GM12878 (cell line): ENCODE measurements around the gene FOSL1. TPM values are rescaled to one million over a fixed set of nuclear protein-coding genes. Genes with fewer than 3 reads are reported as not detected.
A peak's percentile ranks its signal among the peaks of the same experiment; 100 is the strongest.

Experiments
- ATAC-seq: fragments of 200-7000 bp; cut with Tn5 transposase; 3 replicates; pipeline ENCODE4 v1.9.1; 2020; ENCODE audit warnings: mild to moderate bottlenecking, moderate library complexity
- BruUV-seq: library from RNA; stranded (reverse); fragments of 400-500 nt; replicated peaks from 2 replicates; lab custom pipeline; 2021; lab: Mats Ljungman, UMichigan
- CTCF ChIA-PET: fragments of 300-600 bp; sonication (Branson Sonifier 250); formaldehyde crosslinking; extraction: SDS; loops from one replicate; lab custom pipeline; 2021; ENCODE audit warnings: inconsistent platforms; lab: Yijun Ruan, JAX
- POLR2A ChIA-PET: fragments of 350-600 bp; formaldehyde crosslinking; extraction: SDS; loops from one replicate; lab custom pipeline; 2021; ENCODE audit warnings: inconsistent platforms; lab: Charles Lee
- RAD21 ChIA-PET: fragments of 300-600 bp; sonication (Branson Sonifier 250); formaldehyde crosslinking; loops from one replicate; lab custom pipeline; 2023; ENCODE audit warnings: antibody characterized with exemption; ENCODE audit not compliant: unreplicated experiment; lab: Charles Lee
- SMC1A ChIA-PET: fragments of 300-600 bp; sonication (Branson Sonifier 250); formaldehyde crosslinking; loops from one replicate; lab custom pipeline; 2023; ENCODE audit not compliant: unreplicated experiment, uncharacterized antibody; lab: Charles Lee
- DNase-seq: peaks from one replicate; pipeline ENCODE4 v3.0.0-alpha.2; 2011; ENCODE audit warnings: low read depth, low spot score
- FAIRE-seq: peaks from 3 replicates; lab custom pipeline; 2011; peaks lifted over from hg19 to GRCh38; lab: Jason Lieb, UNC
- H2AFZ ChIP-seq: 2 replicates; pipeline ENCODE4 v1.6.0; 2011; ENCODE audit warnings: low read depth, low read length, control low read depth; ENCODE audit not compliant: control insufficient read depth
- H3K27ac ChIP-seq: 2 replicates; pipeline ENCODE4 v1.5.1; 2011; ENCODE audit warnings: control low read depth; ENCODE audit not compliant: control insufficient read depth, insufficient read depth
- H3K27me3 ChIP-seq, 2 experiments: replicated peaks in 1 of 2; 2 replicates each; pipeline versions ENCODE4 v1.6.0 to v1.6.1; 2011; ENCODE audit warnings: low read length in 1 of 2; ENCODE audit not compliant: control insufficient read depth in 2 of 2, insufficient read depth in 2 of 2
- H3K36me3 ChIP-seq, 2 experiments: 2 replicates each; pipeline ENCODE4 v1.5.1; 2011; ENCODE audit warnings: low read length in 1 of 2; ENCODE audit not compliant: control insufficient read depth in 2 of 2, insufficient read depth in 2 of 2
- H3K4me1 ChIP-seq: 2 replicates; pipeline ENCODE4 v1.6.1; 2011; ENCODE audit warnings: mild to moderate bottlenecking, low read length, moderate library complexity, mixed read lengths; ENCODE audit not compliant: control insufficient read depth, insufficient read depth
- H3K4me2 ChIP-seq: 2 replicates; pipeline ENCODE4 v1.6.0; 2011; ENCODE audit warnings: control low read depth; ENCODE audit not compliant: control insufficient read depth, insufficient read depth
- H3K4me3 ChIP-seq: fragments of 200-600 bp; sonication (generic); 2 replicates; pipeline ENCODE4 v1.5.1; 2016
- H3K79me2 ChIP-seq: 2 replicates; pipeline ENCODE4 v1.6.0; 2011; ENCODE audit warnings: low read length; ENCODE audit not compliant: control insufficient read depth, insufficient read depth
- H3K9ac ChIP-seq: 2 replicates; pipeline ENCODE4 v1.8.0; 2011; ENCODE audit warnings: low read length, control low read depth, mixed read lengths; ENCODE audit not compliant: control insufficient read depth, insufficient read depth
- H3K9me3 ChIP-seq: replicated peaks from 3 replicates; pipeline ENCODE4 v1.5.1; 2011; ENCODE audit warnings: mild to moderate bottlenecking, low read length; ENCODE audit not compliant: control insufficient read depth, insufficient read depth
- H4K20me1 ChIP-seq: 2 replicates; pipeline ENCODE4 v1.6.0; 2011; ENCODE audit not compliant: control insufficient read depth, insufficient read depth
- CHD1 ChIP-seq: IDR thresholded peaks from 2 replicates; pipeline ENCODE4 v1.6.1; 2012; ENCODE audit warnings: low read depth, low read length, improper control_type of control experiment
- DPF2 ChIP-seq: fragments of 450-650 bp; IDR thresholded peaks from 2 replicates; pipeline ENCODE4 v1.6.1; 2017; ENCODE audit warnings: mild to moderate bottlenecking
- FOS ChIP-seq: IDR thresholded peaks from 3 replicates; pipeline ENCODE4 v1.6.1; 2011; ENCODE audit warnings: borderline replicate concordance; ENCODE audit not compliant: insufficient read length; ENCODE audit errors: extremely low read depth
- JUNB ChIP-seq: IDR thresholded peaks from 2 replicates; pipeline ENCODE4 v1.6.1; 2016; ENCODE audit warnings: antibody characterized with exemption, mild to moderate bottlenecking
- MXI1 ChIP-seq: fragments of 150-350 bp; IDR thresholded peaks from 2 replicates; pipeline ENCODE4 v1.6.1; 2011; ENCODE audit warnings: low read depth, mild to moderate bottlenecking, inconsistent platforms, low read length, improper control_type of control experiment
- MYC ChIP-seq: IDR thresholded peaks from 2 replicates; pipeline ENCODE4 v1.6.1; 2011; ENCODE audit warnings: mild to moderate bottlenecking, low read length, moderate library complexity, inconsistent platforms; ENCODE audit not compliant: insufficient read depth, insufficient replicate concordance, insufficient read length, severe bottlenecking
- SUZ12 ChIP-seq: fragments of 200-600 bp; sonication (generic); IDR thresholded peaks from one replicate; pipeline ENCODE4 v1.6.1; 2018; ENCODE audit warnings: antibody characterized with exemption, mild to moderate bottlenecking; ENCODE audit not compliant: unreplicated experiment
- WGBS: methylation state at CpG from one replicate; pipeline ENCODE4 v1.1.6; 2016; ENCODE audit warnings: low lambda C conversion rate; ENCODE audit not compliant: insufficient replicate concordance, insufficient coverage; ENCODE audit errors: missing lambda C conversion rate; 5-methylcytosine and 5-hydroxymethylcytosine counted together
- in situ Hi-C: fragments of 300-500 bp; cut with MboI; formaldehyde crosslinking; loops from 9 replicates; pipeline ENCODE4 v1.14.3; 2018; ENCODE audit warnings: mixed read lengths
- intact Hi-C: fragments of 100-400 bp; cut with micrococcal nuclease; formaldehyde crosslinking; loops from one replicate; pipeline ENCODE4 v1.14.2; 2022; ENCODE audit not compliant: unreplicated experiment
- polyA plus RNA-seq, 11 experiments: library from polyadenylated mRNA; depleted of rRNA in 4 of 11; unstranded in 6 of 11; stranded (reverse) in 5 of 11; fragments of >200 nt; fragmentation: Nextera tagmentation in 4 of 11; fragmentation: Illumina TruSeq in 1 of 11; extraction: Ambion mirVana in 4 of 11; extraction: Trizol in 1 of 11; gene quantifications; 1 replicate in 1 of 11; 2 replicates in 10 of 11; pipeline versions ENCODE4 v1.2.1 to v1.2.3, GENCODE V29; 2011 to 2016; ENCODE audit warnings: inconsistent platforms in 2 of 11, missing spikeins in 2 of 11, low read depth in 1 of 11
- total RNA-seq, 4 experiments: library from RNA; depleted of rRNA in 3 of 4; stranded (reverse); fragments of >200 nt in 3 of 4; fragmentation: Illumina TruSeq in 1 of 4; extraction: Trizol in 1 of 4; gene quantifications; 2 replicates each; pipeline versions ENCODE4 v1.2.1 to v1.2.3, GENCODE V29; 2013 to 2021
- TF ChIP-seq, protein P1 (sequence below): fragments of 450-650 bp; IDR thresholded peaks from 2 replicates; pipeline ENCODE4 v1.6.1; 2017; ENCODE audit warnings: low read depth, mild to moderate bottlenecking, moderate library complexity

FOSL1 gene
- total and polyA plus RNA-seq, 10 of the 15 experiments (the other 5 are each of a cell fraction or from before 2014, with no cell fraction given) = 0.82 to 5.4 (median 2.1) TPM

DNA sequence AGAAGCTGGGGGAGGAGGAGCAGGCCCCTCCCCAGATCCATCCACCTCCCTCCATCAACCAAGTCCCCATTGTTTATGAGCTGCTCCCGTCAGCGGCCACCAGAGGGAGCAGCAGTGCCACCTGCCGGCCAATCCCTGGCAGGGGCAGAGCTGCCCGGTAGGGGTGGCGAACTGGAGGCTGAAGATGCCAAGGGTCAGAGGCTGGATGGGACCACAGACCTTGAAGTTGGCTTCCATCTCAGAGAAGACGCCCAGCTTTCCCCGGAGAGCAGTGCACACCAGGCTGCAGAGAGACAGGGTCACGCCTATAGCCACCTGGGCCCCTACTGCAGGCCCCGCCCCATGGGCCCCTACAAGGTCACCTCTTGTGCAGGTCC lies 15.5 kb downstream of the FOSL1 start (continued):
- TF ChIP-seq FOS = no peak
- TF ChIP-seq, all 136 proteins: peak for 29

DNA sequence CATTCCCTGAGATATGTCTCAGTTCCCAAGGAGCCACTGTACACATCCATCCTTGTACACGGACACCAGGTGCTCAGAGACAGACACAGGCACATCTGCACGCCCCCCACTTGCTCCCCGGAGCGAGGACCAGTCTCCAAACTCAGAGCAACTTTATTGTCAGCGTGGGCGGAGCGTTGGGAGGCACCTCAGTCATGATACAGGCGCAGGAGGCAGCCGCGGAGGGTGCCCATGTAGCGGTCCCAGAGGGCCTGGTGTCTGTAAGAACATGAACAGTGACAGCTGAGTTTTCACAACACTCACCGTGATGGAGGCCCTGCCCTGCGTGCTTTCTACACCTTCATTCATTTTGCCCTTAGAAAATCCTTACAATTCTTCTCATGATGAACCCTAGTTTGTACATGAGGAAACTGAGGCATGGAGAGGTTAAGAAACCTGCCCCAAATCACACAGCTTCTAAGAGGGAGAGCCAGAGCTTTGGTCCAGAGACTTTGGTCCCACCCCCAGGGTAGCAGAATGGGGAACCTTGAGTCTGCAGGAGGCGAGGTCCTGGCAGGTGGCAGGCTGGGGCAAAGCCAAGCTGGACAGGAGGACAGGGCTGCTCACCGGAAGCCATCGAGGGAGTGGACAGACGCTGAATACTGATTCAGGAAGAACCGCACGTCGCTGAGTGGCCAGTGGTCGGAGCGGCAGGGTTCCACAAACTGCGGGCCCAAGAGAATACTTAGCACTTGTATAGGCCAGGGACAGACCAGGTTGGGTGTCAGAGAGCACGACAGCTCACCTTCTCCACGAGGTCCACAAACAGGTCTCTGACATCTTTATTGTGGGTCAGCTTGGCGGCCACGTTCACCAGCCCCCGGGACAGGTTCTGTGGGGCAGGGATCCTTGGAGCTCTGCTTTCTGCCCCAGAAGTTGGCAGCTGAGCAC lies 16.1 kb downstream of the FOSL1 start:
- Histone ChIP-seq H3K9me3 (no peaks in the 10 kb centered on the region), H3K4me2 (no peak overlapping the region), H3K27me3 (no peaks in the 10 kb centered on the region), H3K79me2 (peaks cover 15% of the 10 kb centered on the region), H3K9ac (no peak overlapping the region), H4K20me1 (no peaks in the 10 kb centered on the region), H3K27ac (no peak overlapping the region), H3K36me3 (peaks cover 12 to 25% of the 10 kb centered on the region in 2 experiments), H2AFZ (no peak overlapping the region), H3K4me3 (no peak overlapping the region), H3K4me1 (peaks cover 20% of the 10 kb centered on the region)
- ChIA-PET CTCF (interaction anchor here (0.6 to 11.0 kb wide), 64 partner anchors 8 to 398 kb away, joined by 3 to 167 read pairs (median 4); partner anchors contain the start of genes AP5B1, CFL1, EFEMP2 and FOSL1), POLR2A (interaction anchor here (1.1 to 4.0 kb wide), 3 partner anchors 10 to 52 kb away, joined by 3 to 33 read pairs (median 14); partner anchors contain the start of genes CFL1 and MUS81), RAD21 (interaction anchor here (0.7 to 4.1 kb wide), 22 partner anchors 10 to 316 kb away, joined by 3 to 40 read pairs (median 6); partner anchors contain the start of gene KAT5), SMC1A (interaction anchor here (0.6 to 2.5 kb wide), 20 partner anchors 7 to 415 kb away, joined by 3 to 28 read pairs (median 4); partner anchors contain the start of genes KAT5 and MUS81)
- WGBS = 72% methylated on average over 28 of the region's 28 CpGs
- TF ChIP-seq DPF2 = 0 out of 2 replicates have a peak, but pooled peaks have one; percentile 15
- TF ChIP-seq CHD1 = no peak
- TF ChIP-seq MYC = no peak
- TF ChIP-seq, protein P1, sequence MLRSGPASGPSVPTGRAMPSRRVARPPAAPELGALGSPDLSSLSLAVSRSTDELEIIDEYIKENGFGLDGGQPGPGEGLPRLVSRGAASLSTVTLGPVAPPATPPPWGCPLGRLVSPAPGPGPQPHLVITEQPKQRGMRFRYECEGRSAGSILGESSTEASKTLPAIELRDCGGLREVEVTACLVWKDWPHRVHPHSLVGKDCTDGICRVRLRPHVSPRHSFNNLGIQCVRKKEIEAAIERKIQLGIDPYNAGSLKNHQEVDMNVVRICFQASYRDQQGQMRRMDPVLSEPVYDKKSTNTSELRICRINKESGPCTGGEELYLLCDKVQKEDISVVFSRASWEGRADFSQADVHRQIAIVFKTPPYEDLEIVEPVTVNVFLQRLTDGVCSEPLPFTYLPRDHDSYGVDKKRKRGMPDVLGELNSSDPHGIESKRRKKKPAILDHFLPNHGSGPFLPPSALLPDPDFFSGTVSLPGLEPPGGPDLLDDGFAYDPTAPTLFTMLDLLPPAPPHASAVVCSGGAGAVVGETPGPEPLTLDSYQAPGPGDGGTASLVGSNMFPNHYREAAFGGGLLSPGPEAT = no peak
- TF ChIP-seq JUNB = no peak
- no peak for TF ChIP-seq SUZ12
- TF ChIP-seq MXI1 = no peak
- intact Hi-C loops = loop anchor here (1.0 kb wide), 1 partner anchor 105 kb away; no protein-coding TSS in a partner anchor
- ATAC-seq (no peak), FAIRE-seq (no peak), DNase-seq (no peak)
- no TSS peak for BruUV-seq
- in situ Hi-C loops = loop anchor here (5.0 kb wide), 1 partner anchor 103 kb away; no protein-coding TSS in a partner anchor
